ENCODE measurements around the gene HMCN1. TPM values are rescaled to one million over a fixed set of nuclear protein-coding genes. Genes with fewer than 3 reads are reported as not detected.

The HMCN1 gene
- total and polyA plus RNA-seq, 2 experiments from 2014 or later = 1.6 to 8.7 TPM

DNA sequence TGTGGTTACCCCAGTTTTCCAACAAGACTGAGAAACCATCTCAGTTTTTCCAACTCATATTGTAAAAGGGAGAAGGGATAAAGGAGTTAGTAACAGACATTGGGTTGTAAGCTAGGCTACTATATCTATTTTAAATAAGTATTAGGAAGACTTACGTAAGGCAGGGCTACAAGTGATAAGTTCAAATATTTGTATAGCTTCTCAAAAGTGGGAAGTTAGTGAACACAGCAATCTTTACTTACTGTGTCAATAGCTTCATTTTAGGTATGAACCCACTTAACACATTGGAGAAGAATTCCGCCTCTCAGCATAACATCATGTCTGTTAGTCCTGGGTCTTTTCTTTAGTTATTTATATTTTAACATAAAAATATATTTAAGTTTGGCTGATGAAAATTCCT lies 320.7 kb downstream of the HMCN1 start:
- Mint-ChIP-seq H3K9me3 (no peaks in the 10 kb centered on the region), H3K4me1 (no peaks in the 10 kb centered on the region), H3K27ac (no peak overlapping the region), H3K27me3 (ENCODE audit: insufficient read depth, low read depth, poor library complexity) (no peaks in the 10 kb centered on the region), H3K4me3 (no peak overlapping the region), H3K36me3 (ENCODE audit: low read depth) (no peaks in the 10 kb centered on the region)
- TF ChIP-seq, protein P1, sequence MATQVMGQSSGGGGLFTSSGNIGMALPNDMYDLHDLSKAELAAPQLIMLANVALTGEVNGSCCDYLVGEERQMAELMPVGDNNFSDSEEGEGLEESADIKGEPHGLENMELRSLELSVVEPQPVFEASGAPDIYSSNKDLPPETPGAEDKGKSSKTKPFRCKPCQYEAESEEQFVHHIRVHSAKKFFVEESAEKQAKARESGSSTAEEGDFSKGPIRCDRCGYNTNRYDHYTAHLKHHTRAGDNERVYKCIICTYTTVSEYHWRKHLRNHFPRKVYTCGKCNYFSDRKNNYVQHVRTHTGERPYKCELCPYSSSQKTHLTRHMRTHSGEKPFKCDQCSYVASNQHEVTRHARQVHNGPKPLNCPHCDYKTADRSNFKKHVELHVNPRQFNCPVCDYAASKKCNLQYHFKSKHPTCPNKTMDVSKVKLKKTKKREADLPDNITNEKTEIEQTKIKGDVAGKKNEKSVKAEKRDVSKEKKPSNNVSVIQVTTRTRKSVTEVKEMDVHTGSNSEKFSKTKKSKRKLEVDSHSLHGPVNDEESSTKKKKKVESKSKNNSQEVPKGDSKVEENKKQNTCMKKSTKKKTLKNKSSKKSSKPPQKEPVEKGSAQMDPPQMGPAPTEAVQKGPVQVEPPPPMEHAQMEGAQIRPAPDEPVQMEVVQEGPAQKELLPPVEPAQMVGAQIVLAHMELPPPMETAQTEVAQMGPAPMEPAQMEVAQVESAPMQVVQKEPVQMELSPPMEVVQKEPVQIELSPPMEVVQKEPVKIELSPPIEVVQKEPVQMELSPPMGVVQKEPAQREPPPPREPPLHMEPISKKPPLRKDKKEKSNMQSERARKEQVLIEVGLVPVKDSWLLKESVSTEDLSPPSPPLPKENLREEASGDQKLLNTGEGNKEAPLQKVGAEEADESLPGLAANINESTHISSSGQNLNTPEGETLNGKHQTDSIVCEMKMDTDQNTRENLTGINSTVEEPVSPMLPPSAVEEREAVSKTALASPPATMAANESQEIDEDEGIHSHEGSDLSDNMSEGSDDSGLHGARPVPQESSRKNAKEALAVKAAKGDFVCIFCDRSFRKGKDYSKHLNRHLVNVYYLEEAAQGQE (IDR thresholded peaks at IDR 0.05; ENCODE audit: unreplicated experiment) = no peak
- TF ChIP-seq EZH2phosphoT487 (IDR thresholded peaks at IDR 0.05; ENCODE audit: unreplicated experiment) (no peak), JUNB (IDR thresholded peaks at IDR 0.05; ENCODE audit: unreplicated experiment) (no peak), EZH2 (IDR thresholded peaks at IDR 0.05; ENCODE audit: low read depth, unreplicated experiment) (no peak), ZNF114 (CRISPR knock-in tag; IDR thresholded peaks at IDR 0.05) (no peak), ETS1 (IDR thresholded peaks at IDR 0.05) (no peak)
- TF ChIP-seq, protein P2, sequence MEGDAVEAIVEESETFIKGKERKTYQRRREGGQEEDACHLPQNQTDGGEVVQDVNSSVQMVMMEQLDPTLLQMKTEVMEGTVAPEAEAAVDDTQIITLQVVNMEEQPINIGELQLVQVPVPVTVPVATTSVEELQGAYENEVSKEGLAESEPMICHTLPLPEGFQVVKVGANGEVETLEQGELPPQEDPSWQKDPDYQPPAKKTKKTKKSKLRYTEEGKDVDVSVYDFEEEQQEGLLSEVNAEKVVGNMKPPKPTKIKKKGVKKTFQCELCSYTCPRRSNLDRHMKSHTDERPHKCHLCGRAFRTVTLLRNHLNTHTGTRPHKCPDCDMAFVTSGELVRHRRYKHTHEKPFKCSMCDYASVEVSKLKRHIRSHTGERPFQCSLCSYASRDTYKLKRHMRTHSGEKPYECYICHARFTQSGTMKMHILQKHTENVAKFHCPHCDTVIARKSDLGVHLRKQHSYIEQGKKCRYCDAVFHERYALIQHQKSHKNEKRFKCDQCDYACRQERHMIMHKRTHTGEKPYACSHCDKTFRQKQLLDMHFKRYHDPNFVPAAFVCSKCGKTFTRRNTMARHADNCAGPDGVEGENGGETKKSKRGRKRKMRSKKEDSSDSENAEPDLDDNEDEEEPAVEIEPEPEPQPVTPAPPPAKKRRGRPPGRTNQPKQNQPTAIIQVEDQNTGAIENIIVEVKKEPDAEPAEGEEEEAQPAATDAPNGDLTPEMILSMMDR (conservative IDR thresholded peaks at IDR 0.05; ENCODE audit: low read depth in 2 of 2) = no peak
- Histone ChIP-seq H3K79me2 (replicated peaks; ENCODE audit: insufficient read depth) (no peaks in the 10 kb centered on the region), H3K36me3 (ENCODE audit: insufficient read depth) (no peaks in the 10 kb centered on the region), H3K9me2 (ENCODE audit: insufficient read depth) (no peaks in the 10 kb centered on the region), H3K27me3 (ENCODE audit: insufficient read depth) (no peaks in the 10 kb centered on the region), H3K4me2 (no peak overlapping the region), H3K4me1 (ENCODE audit: insufficient read depth) (no peaks in the 10 kb centered on the region), H3F3A (replicated peaks; ENCODE audit: low read depth) (no peaks in the 10 kb centered on the region), H4K20me1 (replicated peaks; ENCODE audit: insufficient read depth) (no peaks in the 10 kb centered on the region), H3K4me3 (no peak overlapping the region), H2AFZ (no peak overlapping the region), H3K27ac (ENCODE audit: low read depth) (no peak overlapping the region)
- DNase-seq (ENCODE audit: low spot score) = no peak
- ATAC-seq = no peak

- Mint-ChIP-seq H3K36me3 (ENCODE audit: low read depth) (no peaks in the 10 kb centered on the region), H3K27ac (no peak overlapping the region), H3K9me3 (no peaks in the 10 kb centered on the region), H3K27me3 (ENCODE audit: insufficient read depth, low read depth, poor library complexity) (no peaks in the 10 kb centered on the region), H3K4me3 (no peak overlapping the region), H3K4me1 (no peaks in the 10 kb centered on the region)
- no peak for TF ChIP-seq ZNF331 (CRISPR knock-in tag; IDR thresholded peaks at IDR 0.05; ENCODE audit: low read depth)
- TF ChIP-seq STAT1 (IDR thresholded peaks at IDR 0.05; ENCODE audit: unreplicated experiment) = no peak
- no peak for TF ChIP-seq JUNB (IDR thresholded peaks at IDR 0.05; ENCODE audit: unreplicated experiment)
- no peak for TF ChIP-seq NANOG (IDR thresholded peaks at IDR 0.05; ENCODE audit: borderline replicate concordance)
- no peak for TF ChIP-seq CREB1 (CRISPR knock-in tag; IDR thresholded peaks at IDR 0.05; ENCODE audit: low read depth)
- Histone ChIP-seq H3K36me3 (ENCODE audit: insufficient read depth) (no peaks in the 10 kb centered on the region), H3K79me2 (replicated peaks; ENCODE audit: insufficient read depth) (no peaks in the 10 kb centered on the region), H4K20me1 (replicated peaks; ENCODE audit: insufficient read depth) (no peaks in the 10 kb centered on the region), H3K27me3 (ENCODE audit: insufficient read depth) (no peaks in the 10 kb centered on the region), H2AFZ (no peak overlapping the region), H3K4me2 (no peak overlapping the region), H3F3A (replicated peaks; ENCODE audit: low read depth) (no peaks in the 10 kb centered on the region), H3K4me1 (ENCODE audit: insufficient read depth) (no peaks in the 10 kb centered on the region), H3K9me2 (ENCODE audit: insufficient read depth) (no peaks in the 10 kb centered on the region; the same call in 1 of the 2 replicates), H3K27ac (ENCODE audit: low read depth) (no peak overlapping the region), H3K4me3 (no peak overlapping the region)
- no peak for DNase-seq (ENCODE audit: low spot score)
- no peak for ATAC-seq
Measured at GRCh38 chr1:186055846-186056245, 321.7 kb downstream of the HMCN1 start.
